Kidney epithelial cell (primary cell): ENCODE data around the gene RAP1GAP2. TPM values are rescaled to one million over a fixed set of nuclear protein-coding genes. Genes with fewer than 3 reads are reported as not detected.

Experiments used
- DNase-seq: peaks from one replicate; pipeline ENCODE4 v3.0.0-alpha.2; 2010; ENCODE audit warnings: low read depth
- H3K27me3 ChIP-seq: 2 replicates; pipeline ENCODE4 v1.6.0; 2011; ENCODE audit warnings: low read length; ENCODE audit not compliant: control insufficient read depth, insufficient read depth
- H3K36me3 ChIP-seq: 2 replicates; pipeline ENCODE4 v1.5.1; 2011; ENCODE audit warnings: low read length; ENCODE audit not compliant: control insufficient read depth, insufficient read depth
- H3K4me3 ChIP-seq: 2 replicates; pipeline ENCODE4 v1.5.1; 2011; ENCODE audit warnings: low read depth, mild to moderate bottlenecking, control low read depth, low read length
- total RNA-seq: library from RNA; depleted of rRNA; stranded (reverse); fragments of >200 nt; gene quantifications from 2 replicates; pipeline ENCODE4 v1.2.3, GENCODE V29; 2015
- TF ChIP-seq, protein P1 (sequence below): IDR thresholded peaks from 2 replicates; pipeline ENCODE4 v1.5.1; 2011; ENCODE audit warnings: mild to moderate bottlenecking, moderate library complexity, low read length, control low read depth, inconsistent platforms; ENCODE audit not compliant: insufficient read depth, poor library complexity, severe bottlenecking

Gene RAP1GAP2
- total RNA-seq, 1 donor from 2014 or later: 51.6 TPM

DNA sequence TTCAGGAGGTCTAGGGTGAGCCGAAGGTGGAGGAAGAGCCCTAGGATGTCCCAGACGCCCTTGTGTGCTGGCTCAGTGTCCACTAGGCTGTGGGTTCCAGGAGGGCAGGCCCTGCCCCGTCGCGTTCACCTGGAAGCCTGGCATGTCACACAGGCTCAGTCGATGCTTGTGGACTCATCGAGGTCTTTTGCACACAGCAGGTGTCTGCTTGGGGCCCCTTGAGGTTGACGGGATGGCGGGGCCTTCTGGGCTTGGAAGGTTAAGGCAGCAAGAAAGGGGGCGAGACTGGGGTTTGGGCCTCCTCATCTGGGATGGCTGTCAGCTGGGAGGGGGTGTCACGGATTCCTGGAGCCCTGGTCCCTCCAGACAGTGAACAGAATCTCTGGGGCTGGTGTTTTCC, 1.9 kb downstream of the RAP1GAP2 start:
- Histone ChIP-seq H3K4me3 (no peak overlapping the region), H3K36me3 (no peaks in the 10 kb centered on the region), H3K27me3 (peaks cover 19% of the 10 kb centered on the region)
- DNase-seq: no peak
- TF ChIP-seq, protein P1, sequence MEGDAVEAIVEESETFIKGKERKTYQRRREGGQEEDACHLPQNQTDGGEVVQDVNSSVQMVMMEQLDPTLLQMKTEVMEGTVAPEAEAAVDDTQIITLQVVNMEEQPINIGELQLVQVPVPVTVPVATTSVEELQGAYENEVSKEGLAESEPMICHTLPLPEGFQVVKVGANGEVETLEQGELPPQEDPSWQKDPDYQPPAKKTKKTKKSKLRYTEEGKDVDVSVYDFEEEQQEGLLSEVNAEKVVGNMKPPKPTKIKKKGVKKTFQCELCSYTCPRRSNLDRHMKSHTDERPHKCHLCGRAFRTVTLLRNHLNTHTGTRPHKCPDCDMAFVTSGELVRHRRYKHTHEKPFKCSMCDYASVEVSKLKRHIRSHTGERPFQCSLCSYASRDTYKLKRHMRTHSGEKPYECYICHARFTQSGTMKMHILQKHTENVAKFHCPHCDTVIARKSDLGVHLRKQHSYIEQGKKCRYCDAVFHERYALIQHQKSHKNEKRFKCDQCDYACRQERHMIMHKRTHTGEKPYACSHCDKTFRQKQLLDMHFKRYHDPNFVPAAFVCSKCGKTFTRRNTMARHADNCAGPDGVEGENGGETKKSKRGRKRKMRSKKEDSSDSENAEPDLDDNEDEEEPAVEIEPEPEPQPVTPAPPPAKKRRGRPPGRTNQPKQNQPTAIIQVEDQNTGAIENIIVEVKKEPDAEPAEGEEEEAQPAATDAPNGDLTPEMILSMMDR: no peak

DNA sequence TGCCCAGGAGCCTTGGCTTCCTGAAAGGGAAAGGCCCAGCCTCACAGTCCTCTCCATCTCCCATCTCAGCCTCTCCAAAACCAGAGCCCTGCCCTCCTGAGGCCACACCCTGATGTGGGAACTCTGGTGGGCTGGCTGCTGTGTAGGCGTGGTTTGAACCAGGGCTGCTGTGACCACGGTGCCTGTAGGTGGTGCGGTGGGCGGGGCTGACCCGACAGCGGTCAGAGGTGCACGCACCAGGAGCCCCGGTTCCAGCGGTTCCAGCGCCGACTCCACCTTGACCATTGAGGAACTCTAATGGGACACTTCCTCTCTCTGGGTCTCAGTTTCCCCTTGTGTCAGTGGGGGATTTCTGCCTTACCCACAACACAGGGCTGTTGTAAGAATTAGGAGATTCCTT, 2.4 kb downstream of the RAP1GAP2 start:
- Histone ChIP-seq H3K36me3 (no peaks in the 10 kb centered on the region), H3K4me3 (no peak overlapping the region), H3K27me3 (peaks cover 19% of the 10 kb centered on the region)
- DNase-seq: no peak
- TF ChIP-seq, protein P1: no peak

- TF ChIP-seq, protein P1: no peak
- DNase-seq: no peak
- H3K27me3 ChIP-seq: peaks cover 15% of the 10 kb centered on the region
Measured at GRCh38 chr17:2799653-2800052, 3.4 kb downstream of the RAP1GAP2 start.

GRCh38 chr17:2800367-2800766, 4.1 kb downstream of the RAP1GAP2 start:
- Histone ChIP-seq H3K27me3 (peaks cover 13% of the 10 kb centered on the region), H3K4me3 (no peak overlapping the region), H3K36me3 (no peaks in the 10 kb centered on the region)
- no peak for DNase-seq
- TF ChIP-seq, protein P1: no peak

More at GRCh38 chr17:2799653-2800052, 3.4 kb downstream of the RAP1GAP2 start:
- Histone ChIP-seq H3K4me3 (no peak overlapping the region), H3K36me3 (no peaks in the 10 kb centered on the region)

DNA sequence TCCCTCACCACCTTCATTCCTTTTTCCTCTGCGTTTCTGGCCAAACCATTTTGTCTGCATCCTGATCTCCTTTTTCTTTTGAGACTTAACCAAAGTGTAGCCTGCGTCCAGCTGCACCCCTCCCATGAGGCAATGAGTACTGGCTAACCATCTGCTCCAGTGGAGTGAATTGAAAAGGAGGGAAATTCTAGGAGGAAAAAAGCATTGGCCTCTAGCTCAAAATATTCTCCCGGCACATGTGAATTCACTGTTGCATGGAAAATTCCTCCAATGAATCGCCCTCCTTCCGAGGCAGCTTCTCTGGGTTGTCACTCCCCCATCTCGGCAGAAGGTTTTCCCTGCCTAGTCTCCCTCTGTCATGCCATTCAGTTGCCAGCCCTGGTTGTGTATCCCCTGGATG, 5.6 kb downstream of the RAP1GAP2 start:
- H3K36me3 ChIP-seq: no peaks in the 10 kb centered on the region
- H3K4me3 ChIP-seq: no peak overlapping the region
- TF ChIP-seq, protein P1: no peak
- H3K27me3 ChIP-seq: peaks cover 7% of the 10 kb centered on the region
- no peak for DNase-seq

GRCh38 chr17:2802574-2802973, 6.3 kb downstream of the RAP1GAP2 start:
- DNase-seq: no peak
- no peak overlapping the region for H3K4me3 ChIP-seq
- TF ChIP-seq, protein P1: no peak
- H3K36me3 ChIP-seq: no peaks in the 10 kb centered on the region
- H3K27me3 ChIP-seq: peaks cover 3% of the 10 kb centered on the region
